AG09319 (cell line): ENCODE results near the gene USP8.
"Not testable (repeated sequence)": the region's sequence is repeated elsewhere in the genome, so short reads cannot be mapped to it uniquely, and the experiment has no call there.

Experiments used
- DNase-seq: peaks from one replicate; pipeline ENCODE4 v3.0.0-alpha.2; 2010; ENCODE audit warnings: low read depth; ENCODE audit errors: extremely low read depth
- TF ChIP-seq, protein P1 (sequence below): IDR thresholded peaks from 2 replicates; pipeline ENCODE4 v1.5.1; 2011; ENCODE audit warnings: low read depth, mild to moderate bottlenecking, inconsistent platforms, low read length, moderate library complexity

Gene USP8

GRCh38 chr15:50424066-50424890 lies at the start of gene USP8:
Gene USP8, plus strand, starts transcription at chr15:50424405. Its CDS starts 14,669 bp downstream, at chr15:50439074.
- TF ChIP-seq, protein P1, sequence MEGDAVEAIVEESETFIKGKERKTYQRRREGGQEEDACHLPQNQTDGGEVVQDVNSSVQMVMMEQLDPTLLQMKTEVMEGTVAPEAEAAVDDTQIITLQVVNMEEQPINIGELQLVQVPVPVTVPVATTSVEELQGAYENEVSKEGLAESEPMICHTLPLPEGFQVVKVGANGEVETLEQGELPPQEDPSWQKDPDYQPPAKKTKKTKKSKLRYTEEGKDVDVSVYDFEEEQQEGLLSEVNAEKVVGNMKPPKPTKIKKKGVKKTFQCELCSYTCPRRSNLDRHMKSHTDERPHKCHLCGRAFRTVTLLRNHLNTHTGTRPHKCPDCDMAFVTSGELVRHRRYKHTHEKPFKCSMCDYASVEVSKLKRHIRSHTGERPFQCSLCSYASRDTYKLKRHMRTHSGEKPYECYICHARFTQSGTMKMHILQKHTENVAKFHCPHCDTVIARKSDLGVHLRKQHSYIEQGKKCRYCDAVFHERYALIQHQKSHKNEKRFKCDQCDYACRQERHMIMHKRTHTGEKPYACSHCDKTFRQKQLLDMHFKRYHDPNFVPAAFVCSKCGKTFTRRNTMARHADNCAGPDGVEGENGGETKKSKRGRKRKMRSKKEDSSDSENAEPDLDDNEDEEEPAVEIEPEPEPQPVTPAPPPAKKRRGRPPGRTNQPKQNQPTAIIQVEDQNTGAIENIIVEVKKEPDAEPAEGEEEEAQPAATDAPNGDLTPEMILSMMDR: no peak
- peak; percentile 93 for DNase-seq

DNA sequence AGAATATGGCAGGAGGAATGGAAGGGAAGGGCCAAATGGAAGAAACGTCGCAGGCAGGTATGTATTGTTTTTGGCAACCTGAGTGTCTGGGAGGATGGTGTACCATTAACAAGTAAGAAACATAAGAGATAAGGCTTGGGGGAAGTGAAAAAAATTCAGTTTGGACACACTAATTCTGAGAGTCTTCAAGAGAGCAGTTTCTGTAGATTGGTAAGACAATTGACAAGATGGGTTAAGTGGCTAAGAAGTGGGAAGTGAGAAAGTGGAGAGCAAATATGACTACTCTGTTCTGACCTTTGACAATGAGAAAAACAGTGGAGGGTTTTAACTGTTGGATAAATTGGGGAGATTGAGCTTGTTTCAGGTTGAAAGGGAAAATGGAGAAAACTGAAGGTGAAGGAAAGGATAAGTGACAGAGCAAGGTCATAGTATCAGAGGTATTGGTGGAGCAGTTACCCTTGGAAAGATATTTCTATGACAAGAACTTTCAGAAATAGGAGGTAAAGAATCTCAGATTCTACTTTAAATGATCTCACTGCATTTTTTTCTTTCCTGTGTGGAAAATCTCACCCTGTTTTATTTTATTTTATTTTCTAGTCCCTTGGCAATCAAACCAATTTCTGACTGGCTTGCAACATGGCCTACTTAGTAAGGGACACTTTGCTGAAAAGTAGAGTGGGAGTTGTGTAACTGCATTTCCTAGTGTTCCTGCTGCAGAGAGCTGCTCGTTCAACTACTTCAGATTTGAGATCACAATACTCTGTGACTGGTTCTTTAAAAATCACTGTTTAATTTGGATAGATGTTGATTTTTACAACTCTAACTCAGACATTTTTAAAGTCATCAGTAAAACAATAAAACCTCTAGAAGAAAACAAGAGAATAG lies 46.1 kb upstream of the USP8 start:
- TF ChIP-seq, protein P1: no peak
- no peak for DNase-seq

GRCh38 chr15:50378776-50379175 lies 45.4 kb upstream of the USP8 start:
- TF ChIP-seq, protein P1: no peak
- DNase-seq: no peak

DNA sequence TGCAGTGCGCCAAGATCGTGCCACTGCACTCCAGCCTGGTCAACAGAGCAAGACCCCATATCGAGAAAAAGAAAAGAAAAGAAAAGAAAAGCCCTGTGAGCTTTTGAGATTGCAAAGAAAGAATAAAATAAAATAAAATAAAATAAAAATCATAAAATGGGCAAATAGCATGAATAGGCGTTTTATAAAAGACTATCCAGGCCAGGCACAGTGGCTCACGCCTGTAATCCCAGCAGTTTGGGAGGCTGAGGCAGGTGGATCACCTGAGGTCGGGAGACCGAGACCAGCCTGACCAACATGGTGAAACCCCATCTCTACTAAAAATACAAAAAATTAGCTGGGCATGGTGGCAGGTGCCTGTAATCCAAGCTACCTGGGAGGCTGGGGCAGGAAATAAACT lies 44.8 kb upstream of the USP8 start:
- DNase-seq: not testable (repeated sequence)

- TF ChIP-seq, protein P1: no peak
- DNase-seq: no peak
These were observed 44.1 kb upstream of the USP8 start for GRCh38 chr15:50380089-50380488.

- TF ChIP-seq, protein P1: no peak
- no peak for DNase-seq
These were observed 42.8 kb upstream of the USP8 start for GRCh38 chr15:50381438-50381837.

GRCh38 chr15:50382408-50382807 lies 41.8 kb upstream of the USP8 start:
- not testable (repeated sequence) for DNase-seq

DNA sequence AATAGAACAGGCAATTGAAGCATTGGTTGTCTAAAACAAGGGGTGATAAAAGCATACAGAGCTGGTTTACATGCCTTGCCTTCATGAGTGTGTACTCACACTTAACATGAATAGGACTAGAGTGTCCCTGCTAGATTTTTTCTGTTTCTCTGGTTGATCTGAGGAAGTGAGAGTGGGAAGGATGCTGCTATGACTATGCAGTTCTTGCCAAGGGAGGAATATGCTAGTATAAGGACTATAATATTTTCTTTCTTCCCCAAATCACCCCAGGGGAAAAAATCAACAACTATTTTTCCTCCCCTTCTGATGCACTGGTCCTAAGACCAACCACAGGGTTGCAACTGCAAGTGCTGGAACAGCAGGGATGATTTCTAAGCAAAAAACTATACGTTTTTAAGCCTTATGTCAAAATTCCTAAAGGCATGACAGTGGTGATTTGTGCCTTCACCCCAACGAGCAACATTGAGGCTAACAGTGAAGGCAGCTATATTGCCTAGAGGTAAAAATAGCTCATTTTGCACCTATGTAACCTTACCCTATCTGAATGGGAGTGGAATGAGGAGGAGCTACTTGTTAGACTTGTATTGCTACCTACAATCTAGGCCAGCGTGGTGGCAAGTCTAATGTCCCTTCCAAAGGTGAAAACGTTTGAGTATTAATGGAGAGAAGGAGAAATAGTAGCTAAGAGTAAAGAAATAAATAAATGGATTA lies 33.5 kb upstream of the USP8 start:
- DNase-seq: no peak
- TF ChIP-seq, protein P1: no peak

DNA sequence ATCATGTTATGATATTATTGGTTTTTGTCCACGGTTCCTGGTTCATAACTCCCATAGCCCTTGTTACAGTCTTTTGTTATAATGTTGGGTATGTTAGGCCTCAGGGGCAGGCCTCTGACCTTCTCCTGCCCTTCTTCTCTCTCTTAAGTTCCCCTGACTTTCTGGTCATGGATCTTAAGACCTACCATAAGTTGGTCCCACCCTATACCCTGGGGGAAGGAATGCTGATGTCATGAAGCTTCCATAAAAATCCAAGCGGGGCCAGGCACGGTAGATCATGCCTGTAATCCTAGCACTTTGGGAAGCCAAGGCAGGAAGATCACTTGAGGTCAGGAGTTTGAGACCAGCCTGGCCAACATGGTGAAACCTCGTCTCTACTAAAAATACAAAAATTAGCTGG lies 32.6 kb upstream of the USP8 start:
- DNase-seq: not testable (repeated sequence)
